Suppressor macrophage treated with lipopolysaccharide for 4 hours (primary cell): ENCODE measurements around the gene BMP8A.
"Not testable (repeated sequence)": the region's sequence is repeated elsewhere in the genome, so short reads cannot be mapped to it uniquely, and the experiment has no call there.

Experiments used
- DNase-seq: peaks from one replicate; pipeline ENCODE4 v3.0.0-alpha.2; 2020

The BMP8A gene

DNA sequence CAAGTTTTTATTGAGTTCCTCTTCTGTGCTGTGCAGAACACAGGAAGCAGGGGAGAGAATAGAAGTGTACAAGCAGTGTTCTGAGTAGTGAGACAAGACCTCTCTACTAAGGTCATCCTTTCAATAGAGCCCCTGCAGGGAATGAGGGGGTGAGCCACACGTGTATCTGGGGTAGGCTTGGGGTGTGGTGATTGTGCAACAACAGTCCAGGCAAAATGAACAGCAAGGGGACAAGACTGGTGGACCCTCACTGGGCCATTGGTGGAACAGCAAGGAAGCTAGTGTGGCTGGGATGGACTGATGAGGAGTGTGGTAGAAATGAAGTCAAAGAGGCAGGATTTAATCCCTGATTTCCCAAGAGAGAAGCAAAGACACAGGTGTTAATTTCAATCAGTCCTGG lies 8.2 kb upstream of the BMP8A start:
- DNase-seq: no peak

DNA sequence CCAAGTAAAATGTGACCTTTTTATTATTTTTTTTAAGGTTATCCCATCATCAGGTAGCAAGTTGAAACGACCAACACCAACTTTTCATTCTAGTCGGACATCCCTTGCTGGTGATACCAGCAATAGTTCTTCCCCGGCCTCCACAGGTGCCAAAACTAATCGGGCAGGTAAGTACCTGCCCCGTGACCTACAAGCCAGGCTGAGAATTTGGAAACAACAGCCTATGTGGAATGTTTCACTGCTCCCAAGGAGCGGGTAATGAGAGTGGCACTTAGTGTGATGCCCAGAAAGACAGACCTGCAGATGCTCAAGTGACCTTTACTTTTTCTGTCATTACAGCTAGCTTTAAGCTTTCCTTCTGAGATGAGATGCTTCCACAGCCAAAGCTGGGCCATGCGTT lies 6.9 kb upstream of the BMP8A start:
- no peak for DNase-seq

DNA sequence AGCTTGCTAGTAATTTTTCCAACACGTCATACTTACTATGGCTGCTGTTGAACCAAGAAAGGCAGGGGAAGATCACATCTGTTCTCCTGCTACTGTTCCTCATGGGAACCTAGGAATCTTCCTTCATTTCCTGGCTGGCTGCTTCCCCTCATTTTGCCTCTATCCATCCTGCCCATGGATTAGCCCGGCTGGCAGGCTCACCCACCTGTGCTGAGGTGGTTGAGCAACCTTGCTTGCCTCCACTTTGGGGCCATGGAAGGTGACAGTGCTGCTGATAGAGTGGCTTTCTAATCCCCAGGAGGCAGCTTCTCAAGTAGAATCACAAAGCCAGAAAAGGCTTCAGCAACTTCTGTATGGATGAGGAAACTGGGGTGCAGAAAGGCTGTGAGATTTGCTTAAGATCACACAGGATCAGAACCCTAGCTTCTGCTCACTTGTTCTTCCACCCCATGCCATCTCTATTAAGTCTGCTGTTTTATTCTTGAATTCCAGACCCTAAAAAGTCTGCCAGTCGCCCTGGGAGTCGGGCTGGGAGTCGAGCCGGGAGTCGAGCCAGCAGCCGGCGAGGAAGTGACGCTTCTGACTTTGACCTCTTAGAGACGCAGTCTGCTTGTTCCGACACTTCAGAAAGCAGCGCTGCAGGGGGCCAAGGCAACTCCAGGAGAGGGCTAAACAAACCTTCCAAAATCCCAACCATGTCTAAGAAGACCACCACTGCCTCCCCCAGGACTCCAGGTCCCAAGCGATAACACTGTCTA lies 6.2 kb upstream of the BMP8A start:
- no peak for DNase-seq

DNA sequence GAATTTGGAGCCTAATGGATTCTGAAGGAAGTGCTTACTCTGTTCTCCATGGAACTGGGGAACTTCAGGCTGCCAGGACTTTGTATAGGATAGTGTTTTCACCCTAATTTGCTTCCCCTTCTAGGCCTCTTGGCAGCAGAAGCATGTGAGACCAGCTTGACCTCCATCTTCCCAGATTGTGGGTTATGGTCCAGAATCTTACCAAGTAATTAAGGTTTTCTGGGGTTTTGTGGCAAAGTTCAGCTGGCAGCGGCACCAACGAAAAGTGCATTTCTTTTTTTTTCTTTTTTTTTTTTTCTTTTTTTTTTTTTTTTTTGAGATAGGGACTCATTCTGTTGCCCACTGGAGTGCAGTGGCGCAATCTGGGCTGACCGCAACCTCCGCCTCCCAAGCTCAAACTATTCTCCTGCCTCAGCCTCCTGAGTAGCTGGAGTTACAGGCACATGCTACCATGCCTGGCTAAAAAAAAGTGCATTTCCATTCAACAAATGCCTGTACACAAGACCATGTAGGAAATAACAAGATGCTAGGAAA lies 3.4 kb upstream of the BMP8A start:
- DNase-seq: no peak

DNA sequence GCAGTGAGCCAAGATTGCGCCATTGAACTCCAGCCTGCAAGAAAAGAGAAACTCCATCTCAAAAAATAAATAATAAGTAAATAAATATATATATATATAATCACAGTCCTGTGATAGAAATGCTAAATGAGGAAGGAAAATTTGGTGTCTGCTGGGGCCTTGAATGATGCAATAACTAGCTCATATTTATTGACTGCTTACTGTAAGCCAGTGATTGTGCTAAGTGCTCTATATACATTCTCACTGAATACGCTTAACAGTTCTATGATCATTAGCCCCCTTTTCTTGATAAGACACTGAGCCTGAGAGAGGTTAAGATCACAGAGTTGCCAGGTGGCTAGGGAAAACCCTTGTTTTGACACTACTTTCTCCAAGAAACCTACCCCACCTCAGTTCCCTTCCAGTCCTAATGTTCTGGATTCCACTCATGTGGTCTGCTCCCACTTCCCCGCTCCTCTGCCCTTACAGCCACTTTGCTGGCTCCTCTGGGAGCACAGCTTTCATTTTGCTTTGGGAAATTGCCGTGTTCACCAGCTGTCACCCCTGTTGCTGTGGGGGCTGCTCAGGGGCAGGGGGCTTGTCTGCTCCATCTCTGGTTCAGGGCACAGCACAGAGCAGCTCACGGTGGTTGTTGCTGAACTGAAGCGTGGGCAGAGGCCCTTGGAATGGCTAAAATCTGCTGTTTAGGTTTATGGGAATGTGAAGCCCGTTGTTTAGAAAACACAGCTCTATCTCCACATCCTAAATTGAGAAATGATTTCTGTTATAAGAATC lies 2.5 kb upstream of the BMP8A start:
- peak; percentile 51 for DNase-seq

DNA sequence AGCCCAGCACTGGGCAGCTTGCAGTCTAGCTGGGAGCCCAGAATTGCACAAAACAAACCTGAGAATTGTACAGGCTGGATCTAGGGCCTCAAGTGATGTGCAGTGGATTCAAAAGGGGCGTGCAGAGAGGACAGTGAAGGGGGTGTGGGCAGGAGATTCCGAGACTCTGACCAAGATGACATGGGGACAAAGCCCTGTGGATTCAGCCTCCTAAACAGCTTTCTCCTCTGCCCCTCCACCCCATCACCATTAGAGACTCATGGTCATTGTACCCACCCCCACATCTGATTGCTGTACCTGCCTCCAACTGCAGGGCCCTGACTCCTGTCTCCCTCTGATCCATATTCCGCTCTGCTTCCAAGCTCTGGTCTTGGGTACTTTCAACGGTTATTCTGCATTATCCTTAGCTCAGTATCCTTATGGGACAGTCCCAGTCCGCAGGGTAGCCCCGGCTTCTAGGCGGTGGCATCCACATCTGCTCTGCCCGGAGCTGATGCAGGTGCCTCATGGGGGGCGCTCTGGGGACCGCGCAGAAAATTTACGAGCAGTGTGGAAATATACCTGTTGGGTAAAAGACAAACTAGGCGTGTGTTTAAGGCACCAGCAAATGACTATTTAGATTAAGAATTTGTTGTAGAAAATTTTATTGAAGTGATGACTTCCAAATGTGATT lies 1.7 kb upstream of the BMP8A start:
- DNase-seq: no peak

DNA sequence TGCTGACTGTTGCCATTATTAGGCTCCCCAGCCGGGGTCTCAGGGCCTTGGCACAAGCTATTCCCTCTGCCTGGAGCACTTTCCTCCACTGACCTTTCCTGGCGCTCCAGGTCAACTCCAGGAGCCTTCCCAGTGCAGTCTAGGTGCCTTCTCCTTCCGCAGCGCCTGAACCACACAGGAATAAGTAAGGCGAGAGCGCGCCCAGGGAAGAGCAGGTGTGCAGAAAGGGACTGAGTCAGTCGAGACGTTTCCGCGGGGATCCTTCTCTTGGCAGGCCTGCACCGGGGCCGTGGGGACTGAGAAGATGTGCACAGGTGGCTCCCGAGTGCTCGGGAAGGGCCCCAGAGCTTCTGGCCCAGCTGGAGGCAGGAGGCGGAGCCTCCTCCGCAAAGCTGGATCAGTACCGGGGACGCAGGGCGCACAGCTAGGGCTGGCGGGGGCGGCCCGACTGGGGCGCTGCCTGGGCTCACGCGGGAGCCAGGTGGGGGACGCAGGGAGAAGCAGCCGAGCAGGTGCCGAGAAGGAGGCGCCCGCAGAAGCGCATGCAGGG lies 765 bp upstream of the BMP8A start:
- no peak for DNase-seq

DNA sequence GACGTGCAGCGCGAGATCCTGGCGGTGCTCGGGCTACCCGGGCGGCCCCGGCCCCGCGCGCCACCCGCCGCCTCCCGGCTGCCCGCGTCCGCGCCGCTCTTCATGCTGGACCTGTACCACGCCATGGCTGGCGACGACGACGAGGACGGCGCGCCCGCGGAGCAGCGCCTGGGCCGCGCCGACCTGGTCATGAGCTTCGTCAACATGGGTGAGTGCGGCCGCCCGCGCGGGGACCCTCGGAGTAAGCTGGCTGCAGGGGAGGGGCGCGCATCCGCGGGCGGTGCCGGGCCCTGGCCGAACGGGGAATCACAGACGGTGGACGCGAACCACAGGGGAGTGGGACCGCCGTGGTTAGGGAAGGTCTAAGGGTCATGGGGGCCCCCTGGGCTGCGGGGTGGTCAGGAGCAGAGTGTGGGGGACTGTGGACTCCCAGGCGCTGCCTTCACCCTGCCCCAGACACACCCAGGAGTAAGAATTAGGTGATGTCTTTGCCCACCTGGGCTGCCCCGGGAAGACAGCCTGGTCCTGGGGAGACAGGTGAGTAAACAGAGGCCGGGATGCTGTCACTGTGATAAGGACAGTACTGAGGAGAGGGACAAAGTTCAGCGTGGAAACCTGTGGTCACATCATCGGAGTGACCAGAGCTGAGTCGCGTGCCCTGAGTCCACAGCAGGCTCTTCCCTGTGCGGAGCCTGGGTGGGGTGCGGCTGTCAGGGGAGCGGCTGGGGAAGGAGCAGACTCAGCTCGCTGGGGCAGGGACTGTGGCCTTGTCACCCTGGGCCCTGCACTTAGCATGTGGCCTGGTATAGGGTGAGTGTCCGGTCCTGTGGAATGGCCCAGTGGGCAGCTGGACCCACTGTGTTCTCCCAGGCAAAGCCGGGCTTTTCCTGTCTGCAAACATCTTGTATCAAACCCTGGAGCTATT lies 944 bp downstream of the BMP8A start:
- DNase-seq: not testable (repeated sequence)

DNA sequence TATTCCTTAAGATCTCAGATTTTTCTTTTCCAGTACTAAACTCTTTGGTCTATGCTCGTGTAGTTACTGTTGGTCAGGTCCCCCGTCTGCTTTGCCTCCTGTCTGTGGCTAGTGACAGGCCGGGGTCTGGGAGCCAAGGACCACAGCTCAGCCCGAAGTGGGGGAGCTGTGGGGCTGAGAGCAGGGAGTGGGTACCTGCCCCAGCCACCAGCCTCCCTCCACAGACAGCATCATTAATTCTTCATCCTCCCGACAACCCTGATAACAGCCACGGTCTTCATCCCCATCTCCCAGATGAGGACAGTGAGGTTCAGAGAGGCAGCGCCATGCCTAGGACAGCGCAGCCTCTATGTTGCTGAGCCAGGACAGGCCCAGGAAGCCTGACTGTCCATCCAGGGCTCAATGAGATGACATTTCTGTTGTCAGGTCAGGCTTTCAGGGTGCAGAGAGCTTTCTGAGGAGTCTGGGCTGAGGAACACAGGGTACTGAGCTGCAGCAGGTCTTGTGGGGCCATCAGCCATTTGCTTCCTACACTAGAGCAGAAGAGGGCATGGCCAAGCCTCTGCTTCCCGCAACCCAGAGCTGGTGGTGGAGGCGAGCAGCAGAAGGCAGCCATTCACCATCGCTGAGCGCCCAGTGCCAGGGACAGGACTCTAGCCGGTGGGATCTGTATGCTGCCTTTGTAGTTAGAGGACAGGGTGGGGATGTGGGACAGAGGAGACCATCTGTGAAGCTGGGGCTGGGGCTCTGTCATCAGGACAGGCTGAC lies 1.8 kb downstream of the BMP8A start:
- not testable (repeated sequence) for DNase-seq

DNA sequence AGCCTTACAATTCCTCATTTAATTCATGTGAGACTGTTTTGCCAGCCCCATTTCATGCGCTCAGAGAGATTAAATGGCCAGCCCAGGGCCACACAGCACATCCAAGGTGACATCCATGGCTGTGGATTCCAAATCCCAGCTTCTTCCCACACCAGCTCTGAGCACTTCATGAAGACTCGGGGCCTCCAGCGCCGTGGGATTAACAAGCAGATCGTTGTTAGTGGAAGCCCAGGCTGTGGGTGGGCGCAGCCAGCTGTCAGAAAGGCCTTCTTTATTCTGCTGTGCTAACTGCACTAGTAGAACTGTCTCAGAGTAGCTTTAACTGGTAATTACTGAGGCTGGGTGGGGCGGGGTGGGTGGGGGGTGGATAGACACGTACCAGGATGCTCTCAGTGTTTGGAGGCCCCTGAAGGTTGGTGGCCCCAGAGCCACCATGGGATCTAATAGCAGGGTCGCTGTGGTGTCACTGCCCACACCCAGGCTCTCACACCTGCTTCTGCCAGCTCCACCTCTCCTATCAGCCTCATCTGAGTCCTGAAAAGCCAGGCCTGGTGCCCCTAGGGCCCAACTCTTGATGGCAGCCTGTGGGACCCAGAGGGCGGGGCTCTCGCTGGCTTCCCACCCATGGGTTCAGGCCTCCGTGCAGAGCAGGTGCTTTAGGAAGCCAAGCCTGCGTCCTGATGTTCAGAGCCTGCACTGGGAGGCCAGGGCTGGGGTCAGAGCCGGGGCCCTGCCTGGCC lies 3.4 kb downstream of the BMP8A start:
- no peak for DNase-seq

DNA sequence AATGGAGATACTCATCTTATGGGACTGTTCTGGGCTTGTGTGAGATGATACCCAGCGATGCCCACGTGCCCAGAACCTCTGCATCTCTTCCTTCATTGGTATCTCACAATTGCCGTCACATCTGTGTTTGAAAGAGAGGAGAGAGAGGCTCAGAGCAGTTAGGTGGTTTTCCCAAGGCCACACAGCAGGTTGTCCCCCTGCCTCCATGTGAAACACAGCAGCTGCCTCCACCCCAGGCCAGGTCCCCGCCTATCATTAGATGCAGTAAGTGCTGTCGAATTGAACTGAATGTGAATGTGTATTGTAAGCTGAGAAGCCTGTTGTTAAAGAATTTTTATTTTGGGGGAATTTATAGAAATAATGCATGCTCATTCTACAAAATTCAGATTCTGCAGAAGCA lies 5.1 kb downstream of the BMP8A start:
- not testable (repeated sequence) for DNase-seq

DNA sequence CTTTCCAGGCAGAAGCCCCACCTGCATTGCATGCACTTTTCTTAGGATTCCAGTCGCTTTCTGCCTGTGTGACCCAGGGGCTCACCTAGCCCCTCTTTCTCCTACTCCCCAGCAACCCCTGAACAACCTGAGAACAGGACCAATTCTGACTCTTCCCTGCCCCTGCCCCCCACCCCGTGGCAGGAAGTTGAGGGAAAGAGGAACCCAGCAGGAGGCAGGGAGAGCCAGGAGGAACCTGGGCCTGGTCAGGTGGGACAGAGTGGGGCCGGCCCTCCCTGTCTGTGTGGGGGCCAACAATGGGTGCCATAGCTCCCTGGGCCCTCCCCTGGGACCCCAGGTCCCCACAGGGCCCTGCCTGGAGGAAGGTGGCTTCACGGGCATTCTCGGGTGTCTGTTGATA lies 6.1 kb downstream of the BMP8A start:
- DNase-seq: no peak

DNA sequence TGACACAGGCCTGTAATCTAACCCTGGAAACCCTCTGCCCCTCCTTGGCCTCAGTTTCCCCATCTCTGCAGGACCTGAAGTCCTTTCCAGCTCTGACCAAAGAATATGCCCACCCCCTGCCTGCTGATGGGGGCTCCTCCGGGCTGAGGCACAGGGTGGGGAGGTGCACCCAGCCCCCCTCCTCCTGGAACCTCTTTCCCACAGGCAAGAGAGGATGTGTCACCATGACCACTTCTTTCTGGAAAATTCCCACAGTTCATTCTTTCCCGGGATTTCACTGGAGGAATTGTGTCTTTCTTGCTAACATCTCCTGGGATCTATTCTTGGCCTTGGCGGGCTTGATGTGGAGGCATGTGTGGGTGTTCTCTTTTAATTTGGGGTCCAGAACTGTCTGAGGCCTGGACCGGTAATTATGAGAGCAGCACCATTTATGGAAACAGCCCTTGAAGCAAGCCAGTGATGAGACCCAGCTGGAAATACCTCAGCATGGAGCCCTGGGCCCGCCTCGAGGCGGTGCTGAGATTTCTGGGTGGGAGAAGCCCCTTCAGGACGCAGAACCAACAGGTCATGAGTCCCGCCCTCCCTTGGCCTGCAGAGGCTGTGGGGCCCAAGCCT lies 6.8 kb downstream of the BMP8A start:
- not testable (repeated sequence) for DNase-seq

DNA sequence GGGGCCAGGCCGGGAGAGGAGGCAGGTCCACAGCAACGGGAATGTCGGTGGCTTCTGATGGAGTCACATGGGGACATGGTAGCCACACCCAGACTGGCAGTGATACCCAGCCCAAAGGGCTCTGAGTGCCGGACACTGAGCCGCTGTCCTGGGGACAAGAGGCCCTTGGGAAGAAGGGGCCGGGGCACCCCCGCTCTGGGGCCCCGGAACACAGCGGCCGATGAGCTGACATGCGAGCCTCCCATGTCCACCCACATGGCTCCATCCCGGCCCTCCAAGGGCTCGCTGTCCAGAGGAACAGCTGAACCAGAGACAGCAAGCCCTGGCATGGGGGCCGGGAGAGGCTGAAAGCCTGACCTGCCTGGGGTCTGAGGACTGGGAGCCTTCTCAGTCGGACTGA lies 7.4 kb downstream of the BMP8A start:
- not testable (repeated sequence) for DNase-seq

DNA sequence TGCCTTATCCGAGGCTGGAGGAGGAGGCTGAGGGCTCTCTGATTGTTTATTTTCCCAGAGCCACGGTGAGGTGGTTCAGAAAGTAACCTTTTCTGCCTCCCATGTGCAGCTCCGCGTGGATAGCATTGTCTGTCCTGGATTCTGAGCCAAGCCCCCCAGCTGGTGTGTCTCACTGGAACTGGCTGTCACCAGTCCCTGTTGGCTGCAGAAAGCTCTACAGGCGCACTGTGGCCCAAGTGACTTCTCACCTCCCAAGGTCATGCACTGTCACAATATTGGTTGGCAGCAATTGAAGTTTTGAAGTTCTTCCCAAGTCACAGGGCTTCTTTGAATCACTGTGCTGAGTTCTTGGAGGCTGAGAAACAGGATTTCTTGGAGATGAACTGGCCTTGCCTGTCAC lies 8.2 kb downstream of the BMP8A start:
- no peak for DNase-seq

DNA sequence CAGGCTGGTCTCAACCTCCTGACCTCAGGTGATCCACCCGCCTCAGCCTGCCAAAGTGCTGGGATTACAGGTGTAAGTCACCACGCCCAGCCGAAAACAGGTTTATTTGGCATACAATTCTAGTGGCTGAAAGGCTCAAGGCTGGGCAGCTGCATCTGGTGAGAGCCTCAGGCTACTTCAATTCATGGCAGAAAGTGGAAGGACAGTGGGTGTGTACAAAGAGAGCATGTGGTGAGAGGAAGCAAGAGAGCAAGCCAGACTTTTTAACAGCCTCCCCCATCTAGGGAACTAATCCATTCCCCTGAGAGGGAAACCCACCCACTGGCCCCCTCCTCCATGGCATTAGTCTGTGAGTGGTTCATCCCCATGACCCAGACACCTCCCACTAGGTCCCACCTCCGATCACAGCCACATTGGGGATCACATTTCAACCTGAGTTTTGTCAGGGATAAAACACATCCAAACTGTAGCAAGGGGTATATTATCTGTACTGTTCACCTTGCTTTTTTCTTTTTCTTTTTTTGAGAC lies 9.5 kb downstream of the BMP8A start:
- DNase-seq: no peak

DNA sequence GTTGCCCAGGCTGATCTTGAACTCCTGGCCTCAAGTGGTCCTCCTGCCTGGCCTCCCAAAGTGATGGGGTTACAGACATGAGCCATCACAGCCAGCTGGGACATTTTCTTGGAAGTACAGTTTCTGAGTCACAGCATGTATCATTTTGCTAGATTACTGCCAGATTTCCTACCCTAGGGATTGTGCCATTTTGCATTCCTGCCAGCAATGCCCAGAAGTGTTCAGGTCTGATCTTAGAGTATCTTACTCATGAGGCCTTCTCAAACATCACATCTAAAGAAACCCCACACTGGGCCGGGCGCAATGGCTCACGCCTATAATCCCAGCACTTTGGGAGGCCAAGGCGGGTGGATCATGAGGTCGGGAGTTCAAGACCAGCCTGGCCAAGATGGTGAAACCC lies 10.2 kb downstream of the BMP8A start:
- no peak for DNase-seq

DNA sequence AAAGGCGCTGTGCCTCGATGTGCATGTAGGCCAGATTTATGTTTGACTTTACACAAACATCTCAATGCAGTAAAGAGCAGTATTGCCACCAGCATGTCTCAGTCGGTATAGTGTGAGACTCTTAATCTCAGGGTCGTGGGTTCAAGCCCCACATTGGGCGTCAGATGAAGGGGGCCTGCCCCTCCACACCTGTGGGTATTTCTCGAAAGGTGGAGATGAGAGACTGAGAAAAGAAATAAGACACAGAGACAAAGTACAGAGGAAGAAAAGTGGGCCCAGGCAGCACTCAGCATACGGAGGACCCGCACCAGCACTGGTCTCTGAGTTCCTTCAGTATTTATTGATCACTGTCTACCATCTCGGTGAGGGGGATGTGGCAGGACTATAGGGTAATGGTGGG lies 13.0 kb downstream of the BMP8A start:
- not testable (repeated sequence) for DNase-seq

DNA sequence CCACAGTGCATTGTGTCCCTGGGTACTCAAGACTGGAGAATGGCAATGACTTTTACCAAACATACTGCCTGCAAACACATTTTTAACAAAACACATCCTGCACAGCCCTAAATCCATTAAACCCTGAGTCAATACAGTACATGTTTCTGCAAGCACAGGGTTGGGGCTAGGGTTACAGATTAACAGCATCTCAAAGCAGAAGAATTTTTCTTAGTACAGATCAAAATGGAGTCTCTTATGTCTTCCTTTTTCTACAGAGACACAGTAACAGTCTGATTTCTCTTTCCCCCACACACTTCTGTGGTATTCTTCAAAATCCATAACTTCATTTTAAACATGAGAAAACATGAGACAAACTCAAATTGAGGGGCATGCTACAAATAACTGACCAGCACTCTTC lies 13.9 kb downstream of the BMP8A start:
- no peak for DNase-seq
